Ramos (cell line): ENCODE data around the gene GOLT1B.

Source experiments
- in situ Hi-C: fragments of 300-500 bp; cut with MboI; formaldehyde crosslinking; loops from one replicate; pipeline ENCODE4 v1.14.3; 2022; ENCODE audit warnings: low sequenced_read_pairs; ENCODE audit not compliant: unreplicated experiment

GOLT1B gene

GRCh38 chr12:21518451-21518850, 16.9 kb downstream of the GOLT1B start:
- in situ Hi-C loops = no loop called here

DNA sequence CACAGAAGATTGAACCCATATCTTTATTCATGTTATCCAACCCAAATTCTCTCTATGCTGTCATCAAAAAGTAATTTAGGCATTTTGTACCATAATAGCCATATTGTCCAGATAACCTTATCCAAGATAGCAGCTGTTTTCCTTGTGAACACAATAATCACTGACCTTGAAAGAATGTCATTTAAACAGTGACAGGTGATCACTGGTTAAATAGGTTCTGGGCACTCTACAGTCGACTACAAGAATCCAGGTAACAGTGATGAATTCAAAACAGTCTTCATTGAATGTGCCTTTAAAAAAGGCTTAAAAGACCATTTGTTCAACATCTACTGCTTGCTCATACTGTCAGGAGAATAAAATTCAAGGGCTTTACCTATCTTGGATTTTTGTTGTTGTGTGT, 20.0 kb downstream of the GOLT1B start:
- in situ Hi-C loops = no loop called here

- in situ Hi-C loops = no loop called here
These were observed 21.6 kb downstream of the GOLT1B start for GRCh38 chr12:21523148-21523547.

DNA sequence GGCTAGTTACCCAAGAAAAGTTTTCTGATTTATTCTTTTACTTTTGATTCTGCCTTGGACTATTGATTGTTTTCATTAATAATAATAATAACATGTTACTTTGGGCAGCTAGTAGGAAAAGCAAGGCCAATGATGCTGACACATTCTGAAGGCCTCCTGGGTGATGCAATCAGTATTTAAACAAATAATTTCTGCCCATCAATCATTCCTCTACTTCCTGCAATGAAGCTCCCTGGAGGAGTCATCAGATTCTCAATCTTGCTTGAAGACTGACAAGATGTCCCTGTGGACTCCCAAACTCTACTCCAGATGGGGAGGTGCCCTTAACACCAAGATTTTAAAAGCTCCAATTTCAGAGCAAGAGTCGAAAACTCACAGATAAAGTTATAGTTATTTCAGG, 24.5 kb downstream of the GOLT1B start, which contains the start of gene SPX:
Gene SPX (plus strand): TSS at position 244 of the 400 bp plus-strand sequence. CDS start 177 bp downstream, outside the sequence.
- in situ Hi-C loops = no loop called here

DNA sequence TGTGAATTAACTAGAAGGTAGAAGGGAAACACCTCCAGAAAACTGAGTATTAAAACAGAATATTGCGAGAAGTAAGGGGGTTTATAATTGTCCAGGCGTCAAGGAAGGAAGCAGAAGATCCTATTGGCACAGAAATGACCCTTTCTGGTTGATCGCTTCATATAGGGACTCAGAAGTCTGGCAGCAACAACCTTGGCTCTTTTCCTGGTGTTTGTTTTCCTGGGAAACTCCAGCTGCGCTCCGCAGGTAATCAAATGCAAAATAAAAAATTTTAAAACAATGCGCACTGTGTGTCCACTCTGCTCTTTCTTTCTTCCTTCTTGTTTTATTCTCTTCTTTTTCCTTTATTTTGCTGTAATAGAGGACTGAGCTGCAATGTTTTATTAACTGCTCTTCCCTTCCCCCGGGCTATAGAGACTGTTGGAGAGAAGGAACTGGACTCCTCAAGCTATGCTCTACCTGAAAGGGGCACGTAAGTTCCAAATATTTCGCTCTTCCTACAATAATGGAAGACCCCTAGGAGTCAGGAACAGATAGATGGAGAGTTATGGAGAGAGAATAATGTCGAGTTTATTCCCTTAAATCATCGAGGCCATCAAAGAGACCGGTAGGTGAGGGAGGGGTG, 25.2 kb downstream of the GOLT1B start:
- in situ Hi-C loops = no loop called here

DNA sequence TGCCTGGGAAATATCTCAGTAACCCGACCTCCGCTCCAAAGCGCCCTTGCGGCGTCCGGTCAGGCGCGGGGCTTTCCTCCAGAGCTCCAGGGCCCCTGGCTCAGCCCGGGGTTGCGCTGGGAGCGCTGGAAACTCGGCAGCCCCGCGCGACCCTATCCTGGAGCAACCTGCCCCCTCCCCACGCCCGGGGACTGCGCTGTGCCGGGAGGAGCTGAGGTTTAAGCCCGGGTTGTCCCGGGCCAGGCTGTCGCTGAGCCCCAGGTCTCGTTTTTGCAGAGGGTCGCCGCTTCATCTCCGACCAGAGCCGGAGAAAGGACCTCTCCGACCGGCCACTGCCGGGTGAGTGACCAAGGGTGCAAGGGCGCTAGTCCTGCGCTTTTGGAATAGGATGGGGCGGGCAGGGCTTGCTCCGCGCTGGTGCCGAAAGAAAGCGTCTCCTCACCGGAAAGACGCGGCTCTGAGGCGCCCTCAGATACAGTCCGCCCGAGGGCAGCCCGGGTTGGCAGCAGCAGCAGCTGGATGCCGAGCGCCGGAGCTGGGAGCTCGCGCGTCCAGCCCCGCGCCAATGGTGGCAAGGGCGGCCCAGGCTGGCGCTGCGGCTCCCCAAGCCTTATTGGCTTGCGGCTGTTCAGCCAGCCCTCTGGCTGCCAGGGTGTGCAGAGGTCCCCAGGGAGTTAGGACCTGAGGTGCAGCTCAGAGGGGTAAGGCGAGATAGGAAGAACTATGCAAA, 26.0 kb downstream of the GOLT1B start:
- in situ Hi-C loops = no loop called here

GRCh38 chr12:21528953-21529352, 27.4 kb downstream of the GOLT1B start:
- in situ Hi-C loops = no loop called here

DNA sequence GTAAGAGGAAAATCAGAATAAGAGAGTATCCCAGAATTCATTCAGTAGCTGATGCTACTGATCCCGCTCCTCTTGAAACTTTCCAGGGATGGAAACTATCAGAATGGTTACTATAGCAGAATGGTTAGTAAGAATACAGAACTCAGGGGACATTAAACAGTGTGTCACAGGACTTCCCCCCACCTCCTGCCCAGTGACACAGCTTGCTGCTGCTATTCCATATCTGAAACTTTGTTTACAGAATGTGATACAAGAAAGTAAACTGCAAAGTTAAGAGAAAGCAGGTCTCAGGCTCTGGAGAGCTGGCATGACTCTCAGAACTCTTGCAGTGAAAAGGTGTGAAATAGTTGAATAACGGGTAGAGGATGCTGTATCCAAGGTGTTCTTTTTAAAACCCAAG, 27.9 kb downstream of the GOLT1B start:
- in situ Hi-C loops = no loop called here

DNA sequence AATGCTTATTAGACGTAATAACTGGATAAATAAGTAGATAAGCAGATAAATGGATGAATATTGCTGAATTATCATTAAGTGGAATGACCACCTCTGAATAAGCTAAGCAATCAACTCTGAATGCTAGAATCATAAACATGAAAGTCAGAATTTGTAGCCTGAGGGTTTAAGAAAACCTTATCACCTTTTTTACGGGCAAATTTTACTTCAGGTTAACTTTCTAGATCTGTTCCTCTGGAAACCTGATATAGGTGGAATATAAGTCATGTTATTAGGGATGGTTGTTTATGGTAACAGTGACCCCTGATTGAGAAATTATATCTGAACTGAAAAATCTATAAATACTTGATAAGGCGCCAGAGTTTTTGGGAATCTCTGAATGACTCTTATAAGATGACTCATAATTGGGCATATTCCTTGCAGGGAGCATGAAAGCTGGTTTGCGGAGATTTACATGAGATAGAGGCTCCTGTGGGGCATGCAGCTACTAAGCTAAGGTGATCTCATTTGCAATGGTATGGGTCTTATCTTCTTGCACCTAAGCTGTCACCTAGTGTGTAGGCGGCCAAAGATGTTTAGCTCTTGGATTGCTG, 36.6 kb downstream of the GOLT1B start:
- in situ Hi-C loops = no loop called here

DNA sequence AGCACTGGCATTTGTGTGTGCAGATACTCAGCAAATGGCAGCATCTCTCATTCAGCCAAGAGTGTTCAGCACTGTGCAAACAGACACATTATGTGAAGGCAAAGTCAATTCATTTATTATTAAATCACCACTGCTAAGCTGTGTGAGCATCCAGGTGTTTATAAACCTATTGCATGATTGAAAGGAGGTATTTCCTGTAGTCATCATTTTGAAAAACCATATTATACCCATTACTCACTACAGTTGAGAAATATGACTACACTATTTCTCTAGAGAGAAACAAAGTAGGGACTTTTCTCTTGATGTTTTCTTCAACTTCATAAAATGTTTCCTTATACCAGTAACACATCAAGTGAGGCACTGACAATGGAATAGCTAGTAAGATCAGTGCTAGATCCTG, 38.2 kb downstream of the GOLT1B start:
- in situ Hi-C loops = no loop called here

DNA sequence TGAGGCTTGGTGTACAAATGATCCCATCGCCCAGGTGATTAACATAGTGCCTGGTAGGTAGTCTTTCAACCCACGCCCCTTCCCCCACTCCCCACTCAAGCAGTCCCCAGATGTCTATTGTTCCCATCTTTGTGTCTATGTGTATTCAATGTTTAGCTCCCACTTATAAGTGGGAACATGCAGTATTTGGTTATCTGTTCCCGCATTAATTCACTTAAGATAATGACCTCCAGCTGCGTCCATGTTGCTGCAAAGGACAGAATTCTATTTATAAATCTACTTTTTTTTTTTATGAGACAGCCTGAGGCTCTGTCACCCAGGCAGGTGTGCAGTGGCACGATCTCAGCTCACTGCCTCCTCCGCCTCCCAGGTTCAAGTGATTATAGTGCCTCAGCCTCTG, 40.2 kb downstream of the GOLT1B start:
- in situ Hi-C loops = no loop called here

DNA sequence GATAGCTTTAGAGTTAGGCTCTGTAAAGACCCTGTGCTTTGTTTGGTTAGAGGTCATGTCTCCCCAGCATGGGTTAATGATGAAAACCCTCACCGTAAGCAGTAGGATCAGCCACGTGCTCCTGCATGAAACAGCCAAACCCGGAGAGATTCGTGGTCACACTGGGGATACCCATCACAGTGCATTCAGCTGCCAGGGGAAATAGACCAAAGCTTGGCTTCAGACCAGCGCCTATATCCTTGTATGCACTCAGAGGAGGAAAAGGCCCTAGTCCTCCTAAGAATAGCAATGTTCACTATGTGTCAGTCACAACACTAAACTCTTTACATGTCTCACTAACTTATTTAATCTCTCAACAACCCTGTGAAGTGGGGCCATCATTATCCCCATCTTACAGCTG, 40.8 kb downstream of the GOLT1B start:
- in situ Hi-C loops = no loop called here

DNA sequence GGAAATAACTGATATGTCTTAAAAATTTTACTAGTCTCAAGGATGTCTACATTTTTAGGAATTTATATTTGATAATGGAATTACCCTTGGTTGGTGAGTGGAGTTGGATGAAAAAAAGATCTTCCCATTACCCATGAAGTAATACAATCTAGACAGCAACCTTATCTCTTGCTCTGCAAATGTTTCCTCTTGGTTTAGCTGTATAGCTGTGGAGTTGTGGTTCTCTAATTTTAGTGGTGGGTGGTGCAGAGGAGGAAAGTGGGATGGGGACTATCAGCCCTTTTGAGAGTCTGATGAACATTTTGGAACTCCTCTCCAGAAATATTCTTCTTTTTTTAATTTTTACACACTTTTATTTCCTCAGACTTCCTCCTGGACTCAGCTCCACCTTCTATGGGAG, 41.6 kb downstream of the GOLT1B start:
- in situ Hi-C loops = no loop called here

DNA sequence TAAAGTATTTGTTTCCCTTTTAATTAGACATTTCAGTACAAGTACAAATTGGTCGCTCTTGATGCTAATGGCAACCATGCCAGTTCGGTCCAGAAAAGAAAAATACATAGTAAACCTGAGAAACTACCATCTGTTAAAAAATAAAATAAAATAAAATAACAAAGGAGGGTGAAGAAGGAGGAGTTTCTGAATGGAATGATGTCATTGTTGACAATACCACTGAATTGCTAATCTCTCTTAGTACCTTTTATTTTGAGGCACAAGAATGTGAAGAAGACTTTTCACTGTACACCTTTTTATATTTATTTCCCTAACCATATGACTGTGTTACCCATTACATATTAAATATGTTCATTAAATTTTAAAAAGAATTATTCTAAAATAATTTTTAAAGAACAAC, 44.0 kb downstream of the GOLT1B start:
- in situ Hi-C loops = no loop called here

- in situ Hi-C loops = no loop called here
These were observed 45.1 kb downstream of the GOLT1B start for GRCh38 chr12:21546716-21547115.

GRCh38 chr12:21547437-21547836, 45.8 kb downstream of the GOLT1B start:
- in situ Hi-C loops = no loop called here

GRCh38 chr12:21551841-21552465, 50.4 kb downstream of the GOLT1B start:
- in situ Hi-C loops = no loop called here

GRCh38 chr12:21552635-21553328, 51.2 kb downstream of the GOLT1B start:
- in situ Hi-C loops = no loop called here

GRCh38 chr12:21553329-21553675, 51.7 kb downstream of the GOLT1B start:
- in situ Hi-C loops = no loop called here

DNA sequence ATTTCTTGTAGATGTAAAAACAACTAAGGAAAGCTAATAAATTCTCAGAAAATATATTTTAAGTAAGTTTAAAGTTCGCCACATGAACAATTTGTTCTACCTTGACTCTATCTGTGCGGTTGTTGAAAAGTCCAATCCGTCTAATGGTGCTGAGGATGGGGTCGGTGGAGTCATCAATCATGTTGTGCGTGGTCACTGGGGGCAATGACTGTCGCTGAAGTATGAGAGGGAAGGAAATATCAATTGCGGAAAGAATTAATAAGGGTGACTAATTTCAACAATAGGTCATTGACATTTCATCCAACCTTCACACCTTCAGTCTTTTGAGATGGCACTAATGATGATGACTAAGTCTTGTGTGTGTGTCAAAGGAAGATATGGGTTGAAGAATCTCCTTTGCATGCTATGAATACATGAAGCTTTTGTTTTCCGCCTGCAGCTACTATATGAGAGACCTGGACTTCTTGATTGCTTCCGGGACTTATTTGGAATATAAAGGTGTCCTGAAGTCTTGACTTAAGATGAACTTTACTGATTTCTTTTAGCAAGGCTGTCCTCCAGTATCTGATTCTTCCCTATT, 56.6 kb downstream of the GOLT1B start:
- in situ Hi-C loops = no loop called here
